Gastrocnemius medialis (tissue), 4 donors: ENCODE results near the gene IGF1R.

ENCODE experiments used
- POLR2A ChIP-seq, 2 donors: fragments of 450-650 bp; IDR thresholded peaks; one replicate each; pipeline ENCODE4 v1.6.1; 2017; ENCODE audit warnings: antibody characterized with exemption in 2 of 2, mild to moderate bottlenecking in 2 of 2, moderate library complexity in 2 of 2
- TF ChIP-seq, protein P1 (sequence below), 5 experiments: fragments of 450-650 bp in 3 of 5; fragments of 200-600 bp in 2 of 5; sonication (generic) in 2 of 5; IDR thresholded peaks in 4 of 5; conservative IDR thresholded peaks in 1 of 5; 1 replicate in 4 of 5; 2 replicates in 1 of 5; pipeline ENCODE4 v1.5.1; 2016 to 2019; ENCODE audit warnings: antibody characterized with exemption in 5 of 5, mild to moderate bottlenecking in 3 of 5, moderate library complexity in 3 of 5

DNA sequence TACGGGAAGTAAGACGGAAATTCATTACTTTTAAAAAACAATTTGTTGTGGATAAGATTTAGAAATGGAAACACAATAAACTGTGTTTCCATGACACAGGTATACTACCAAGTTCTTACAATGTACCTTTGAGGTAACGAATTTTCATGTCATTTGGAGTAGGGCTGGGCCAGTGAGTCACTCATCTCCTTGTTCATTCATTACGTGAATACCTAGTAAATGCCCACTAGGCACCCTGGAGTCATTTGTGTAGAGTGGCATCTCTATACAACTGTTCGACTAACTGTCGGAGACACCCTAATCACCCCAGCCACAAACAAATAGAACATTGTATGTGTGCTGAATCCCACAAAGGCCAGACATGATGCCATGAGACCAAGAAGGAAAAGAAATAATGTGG is 94.8 kb downstream of the IGF1R start:
- TF ChIP-seq POLR2A (IDR thresholded peaks at IDR 0.05) = no peak
- TF ChIP-seq, protein P1, sequence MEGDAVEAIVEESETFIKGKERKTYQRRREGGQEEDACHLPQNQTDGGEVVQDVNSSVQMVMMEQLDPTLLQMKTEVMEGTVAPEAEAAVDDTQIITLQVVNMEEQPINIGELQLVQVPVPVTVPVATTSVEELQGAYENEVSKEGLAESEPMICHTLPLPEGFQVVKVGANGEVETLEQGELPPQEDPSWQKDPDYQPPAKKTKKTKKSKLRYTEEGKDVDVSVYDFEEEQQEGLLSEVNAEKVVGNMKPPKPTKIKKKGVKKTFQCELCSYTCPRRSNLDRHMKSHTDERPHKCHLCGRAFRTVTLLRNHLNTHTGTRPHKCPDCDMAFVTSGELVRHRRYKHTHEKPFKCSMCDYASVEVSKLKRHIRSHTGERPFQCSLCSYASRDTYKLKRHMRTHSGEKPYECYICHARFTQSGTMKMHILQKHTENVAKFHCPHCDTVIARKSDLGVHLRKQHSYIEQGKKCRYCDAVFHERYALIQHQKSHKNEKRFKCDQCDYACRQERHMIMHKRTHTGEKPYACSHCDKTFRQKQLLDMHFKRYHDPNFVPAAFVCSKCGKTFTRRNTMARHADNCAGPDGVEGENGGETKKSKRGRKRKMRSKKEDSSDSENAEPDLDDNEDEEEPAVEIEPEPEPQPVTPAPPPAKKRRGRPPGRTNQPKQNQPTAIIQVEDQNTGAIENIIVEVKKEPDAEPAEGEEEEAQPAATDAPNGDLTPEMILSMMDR (IDR thresholded peaks at IDR 0.05 in 4 of 5, conservative IDR thresholded peaks at IDR 0.05 in 1 of 5) = no peak
